GM18867 (cell line): ENCODE data around the gene EHBP1L1.
A peak's percentile ranks its signal among the peaks of the same experiment; 100 is the strongest.

Source experiments
- ATAC-seq: cut with Tn5 transposase; IDR thresholded peaks from one replicate; pipeline ENCODE4 v1.9.1; 2021; ENCODE audit warnings: mild to moderate bottlenecking, moderate library complexity; ENCODE audit not compliant: unreplicated experiment

The EHBP1L1 gene

DNA sequence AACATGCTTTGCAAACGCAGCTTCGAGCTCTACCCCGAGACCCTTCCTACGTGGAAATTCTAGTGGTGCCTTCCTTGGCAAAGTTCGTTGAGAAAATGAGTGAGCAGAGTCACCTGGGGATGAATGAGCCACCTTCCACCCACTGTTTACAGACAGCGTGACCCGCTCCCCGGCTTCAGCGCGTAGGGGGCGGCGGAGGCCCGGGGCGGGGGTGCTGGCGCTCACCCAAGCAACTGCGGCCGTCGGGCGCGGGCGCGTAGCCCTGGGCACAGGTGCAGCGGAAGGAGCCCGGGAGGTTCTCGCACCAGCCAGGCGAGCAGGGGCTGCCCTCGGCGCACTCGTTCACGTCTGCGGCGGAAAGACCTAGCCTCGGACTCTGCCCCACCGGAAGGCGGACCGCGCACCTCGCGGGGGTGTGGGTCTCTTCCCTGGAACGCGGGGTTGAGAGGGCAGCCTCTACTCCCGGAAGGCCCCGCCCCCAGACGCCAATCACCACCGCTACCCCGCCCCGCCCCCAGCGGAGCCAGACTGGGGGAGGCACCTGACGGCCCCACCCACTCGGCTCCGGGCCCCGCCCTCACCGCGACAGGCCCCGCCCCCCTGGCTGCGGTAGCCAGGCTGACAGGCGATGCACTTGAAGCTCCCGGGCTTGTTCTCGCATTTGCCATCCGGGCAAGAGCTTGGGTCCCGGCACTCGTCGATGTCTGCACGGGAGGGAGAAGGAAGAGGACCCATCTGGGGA is 29.5 kb upstream of the EHBP1L1 start:
- ATAC-seq: peak; percentile 61

DNA sequence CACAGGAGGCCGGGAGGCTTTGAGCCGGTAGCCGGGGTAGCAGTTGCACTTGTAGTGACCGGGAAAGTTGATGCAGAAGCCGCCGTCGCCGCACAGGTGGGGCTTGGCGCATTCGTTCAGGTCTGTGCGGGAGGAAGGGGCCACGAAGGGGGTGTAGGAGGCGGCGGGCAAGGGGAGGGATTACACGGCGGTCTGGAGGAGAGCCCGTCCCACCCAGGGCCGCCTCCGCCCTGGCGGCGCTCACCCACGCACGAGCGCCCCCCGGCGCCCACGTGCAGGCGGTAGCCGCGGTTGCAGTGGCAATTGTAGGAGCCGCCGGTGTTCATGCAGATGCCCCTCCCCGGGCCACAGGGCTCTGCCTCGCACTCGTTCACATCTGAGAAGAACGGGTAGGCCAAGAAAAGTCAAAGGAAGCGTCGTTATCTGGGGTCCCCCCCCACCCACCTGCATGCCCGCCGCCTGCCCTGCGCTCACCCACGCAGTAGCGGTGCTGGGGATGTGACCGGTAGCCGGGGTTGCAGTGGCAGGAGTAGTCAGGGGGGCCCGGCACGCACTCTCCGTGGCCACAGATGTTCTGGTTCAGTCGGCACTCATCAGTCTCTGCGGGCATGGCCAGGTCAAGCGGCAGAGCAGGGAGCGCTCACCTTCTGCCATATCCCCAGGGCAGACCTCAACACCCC is 28.3 kb upstream of the EHBP1L1 start:
- ATAC-seq: no peak

DNA sequence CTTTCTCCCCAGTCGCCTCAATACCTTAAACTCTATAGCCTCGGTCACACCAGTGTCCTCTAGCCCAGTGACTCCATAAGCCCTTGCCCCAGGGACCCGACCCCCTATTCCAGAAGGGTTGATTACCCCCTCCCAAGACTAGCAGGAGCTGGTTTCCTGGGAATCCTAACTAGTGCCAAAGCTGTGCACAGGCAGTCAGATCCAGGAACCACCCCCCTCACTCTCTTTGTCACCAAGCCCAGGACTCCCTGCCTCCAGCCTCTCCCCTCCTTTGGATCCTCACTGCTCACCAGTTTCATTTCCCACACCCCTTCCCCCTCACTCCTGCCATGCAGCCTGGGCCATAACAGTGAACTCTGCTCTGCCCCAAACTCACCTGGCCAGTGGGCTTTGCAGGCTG is 27.5 kb upstream of the EHBP1L1 start:
- no peak for ATAC-seq

DNA sequence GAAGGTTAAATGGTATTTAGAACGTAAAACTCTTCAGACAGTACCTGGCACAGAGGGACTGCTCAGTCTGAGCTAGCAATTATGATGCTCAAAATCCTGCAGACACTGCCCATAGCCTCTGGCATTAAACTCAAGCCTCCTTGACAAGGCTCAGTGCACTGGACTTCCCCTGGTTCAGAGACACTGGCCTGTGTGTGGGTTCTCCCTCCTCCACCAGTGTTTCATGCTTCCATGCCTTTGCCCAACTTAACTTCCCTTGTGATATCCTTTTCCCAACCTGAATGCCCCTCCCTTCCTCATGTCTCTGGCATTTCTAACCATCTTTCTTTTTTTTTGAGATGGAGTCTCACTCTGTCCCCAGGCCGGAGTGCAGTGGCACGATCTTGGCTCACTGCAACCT is 26.8 kb upstream of the EHBP1L1 start:
- no peak for ATAC-seq

DNA sequence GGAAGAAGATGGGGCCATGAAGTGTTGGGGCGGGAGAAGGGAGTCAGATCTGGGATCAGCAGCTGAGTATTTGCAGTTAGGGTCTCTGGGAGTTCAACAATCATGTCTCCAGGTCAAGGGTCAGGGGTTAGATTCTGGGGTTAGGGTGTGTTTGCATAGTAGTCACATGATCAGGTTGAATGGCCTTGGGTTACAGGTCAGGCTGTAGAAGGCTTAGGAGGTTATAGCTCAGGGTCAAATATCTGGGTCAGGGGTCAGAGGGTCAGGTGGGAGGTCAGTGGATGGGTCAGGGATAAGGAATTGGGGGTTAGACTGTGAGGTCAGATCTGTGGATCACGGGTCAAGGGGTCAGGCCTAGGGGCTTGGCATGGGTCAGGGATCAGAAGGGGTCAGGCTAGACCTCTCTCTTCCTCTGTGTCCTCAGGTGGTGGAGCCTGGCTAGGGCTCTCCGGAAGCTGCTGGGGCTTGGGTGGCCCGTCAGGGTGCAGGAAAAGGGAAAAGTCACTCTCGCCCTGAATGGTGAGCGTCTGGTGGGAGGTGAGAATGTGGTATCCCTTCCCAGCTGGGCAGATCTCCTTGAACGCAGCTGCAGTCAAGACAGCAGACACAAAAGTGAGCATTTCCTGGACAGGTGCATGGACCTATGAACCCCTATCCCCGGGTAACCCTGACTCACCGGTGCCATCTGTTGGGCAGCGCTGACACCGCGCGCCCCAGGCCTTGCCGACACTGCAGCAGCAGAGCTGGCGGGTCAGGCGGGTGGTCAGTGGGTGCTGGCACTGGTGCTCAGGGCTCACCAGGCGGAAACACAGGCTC is 24.1 kb upstream of the EHBP1L1 start:
- ATAC-seq: peak; percentile 63

DNA sequence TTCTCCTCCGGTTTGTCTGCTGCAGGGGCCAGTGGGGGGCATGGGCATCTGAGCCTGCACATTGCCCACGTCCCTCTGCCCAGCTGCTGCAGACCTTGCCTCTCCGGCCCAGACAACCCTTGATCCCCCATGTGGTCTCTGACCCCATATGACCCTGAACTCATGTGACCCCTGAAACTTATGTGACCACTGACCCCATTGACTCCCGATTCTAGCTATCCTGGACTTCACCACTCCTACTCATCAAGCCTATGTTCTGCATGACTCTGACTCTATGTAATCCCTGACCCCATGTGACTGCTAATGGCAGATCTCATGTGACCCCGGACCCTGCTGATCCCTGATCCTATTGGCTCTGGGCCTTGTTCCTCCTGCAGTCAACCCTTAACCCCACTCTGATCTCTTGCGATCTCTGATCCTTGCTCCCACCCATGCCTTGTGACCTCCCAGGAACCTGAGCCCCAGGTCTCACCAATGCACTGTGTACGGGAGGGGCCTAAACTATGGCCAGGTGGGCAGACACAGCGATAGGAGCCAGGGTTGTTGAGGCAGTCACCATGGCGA is 23.4 kb upstream of the EHBP1L1 start:
- no peak for ATAC-seq

DNA sequence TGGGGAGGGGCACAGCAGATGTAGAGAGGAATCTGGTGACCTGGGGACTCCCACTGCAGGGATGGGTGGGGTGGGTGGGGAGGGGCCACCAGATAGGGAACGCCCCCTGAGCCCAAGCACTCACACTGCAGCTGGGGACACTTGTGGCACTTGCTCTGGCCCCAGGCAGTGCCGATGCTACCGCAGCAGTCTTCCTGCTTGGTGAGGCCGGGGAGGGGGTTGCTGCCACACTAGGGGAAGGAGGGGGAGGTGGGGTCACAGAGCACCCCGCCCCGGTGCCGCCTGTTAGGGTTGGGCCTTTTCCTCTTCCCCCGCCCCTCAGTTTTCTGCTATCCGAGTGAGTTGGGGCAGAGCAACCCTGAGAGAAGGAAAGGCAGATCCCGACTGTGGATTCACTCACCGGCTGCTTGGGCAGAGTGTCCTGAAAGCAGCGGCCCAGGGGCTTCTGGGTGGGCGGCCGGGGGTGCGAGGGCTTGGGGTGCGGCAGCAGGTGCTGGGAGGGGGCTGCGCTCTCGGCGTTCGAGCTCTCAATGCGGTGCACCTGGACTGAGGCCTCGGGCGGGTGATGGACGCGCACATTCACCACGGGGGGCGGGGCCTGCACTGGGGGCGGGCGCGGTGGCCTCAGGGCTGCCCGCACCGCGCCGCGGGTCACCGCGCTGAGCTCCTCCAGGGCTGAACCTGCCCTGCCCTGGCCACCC is 22.4 kb upstream of the EHBP1L1 start:
- no peak for ATAC-seq

DNA sequence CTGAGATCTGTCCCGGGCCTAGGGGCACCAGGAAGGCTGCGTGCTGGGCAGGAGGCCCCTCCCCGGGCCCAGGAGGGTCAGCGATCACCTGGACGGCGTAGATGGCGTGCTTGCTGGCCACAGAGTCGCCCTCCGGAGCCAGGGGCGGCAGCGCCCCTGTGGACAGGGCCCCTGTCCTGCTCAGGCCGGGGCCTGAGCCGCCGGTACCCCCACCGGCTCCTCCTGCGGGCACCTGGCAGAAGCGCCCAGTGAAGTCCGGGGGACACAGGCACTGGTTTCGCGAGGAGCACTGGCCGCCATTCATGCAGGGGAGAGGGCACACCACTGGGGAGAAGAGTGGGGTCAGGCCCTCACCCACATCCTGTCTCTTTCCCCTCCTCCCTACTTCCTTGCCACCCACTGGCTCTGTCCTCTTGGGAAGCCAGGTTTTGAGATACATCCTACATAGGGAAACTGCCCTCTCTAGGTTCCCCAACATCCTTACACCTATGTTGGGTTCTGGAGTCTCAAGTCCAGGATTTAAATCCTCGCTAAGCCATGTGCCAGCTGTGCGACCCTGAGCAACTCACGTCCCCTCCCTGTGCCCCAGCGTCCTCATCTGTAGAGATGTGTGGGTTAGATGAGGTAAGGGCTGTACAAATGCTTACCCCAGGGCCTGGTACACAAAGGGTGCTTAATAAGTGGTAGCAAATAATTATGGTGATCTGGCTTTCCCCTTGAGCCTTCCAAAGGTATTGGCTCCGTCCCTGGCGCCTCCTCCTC is 21.6 kb upstream of the EHBP1L1 start:
- no peak for ATAC-seq

DNA sequence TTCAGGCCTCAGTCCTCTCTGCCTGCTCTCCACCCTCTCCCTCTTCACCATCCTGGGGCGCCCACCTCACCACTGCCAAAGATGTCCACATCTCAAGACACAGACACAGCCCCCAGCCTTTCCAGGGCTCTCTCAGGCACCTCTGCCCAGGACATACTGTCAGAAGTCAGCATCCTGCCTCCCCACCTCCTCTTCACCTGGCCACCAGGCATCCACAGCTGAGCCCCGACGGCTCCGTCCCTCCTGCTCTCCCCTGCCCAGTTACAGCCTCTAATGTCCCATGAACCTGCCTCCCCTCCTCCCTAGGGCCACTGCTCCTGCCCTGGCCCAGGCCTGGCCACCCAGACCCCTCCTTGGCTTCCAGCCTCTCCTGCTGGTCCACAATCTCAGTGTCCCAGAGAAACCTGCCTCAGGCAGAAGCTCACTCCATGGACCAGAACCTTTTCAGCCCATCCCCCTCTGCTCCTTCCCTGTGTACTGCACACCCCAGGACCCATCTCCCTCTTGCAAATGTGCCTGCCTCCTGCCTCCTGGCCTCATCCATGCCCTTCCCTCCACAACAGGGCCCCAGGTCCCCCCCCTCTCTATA is 20.9 kb upstream of the EHBP1L1 start:
- no peak for ATAC-seq

DNA sequence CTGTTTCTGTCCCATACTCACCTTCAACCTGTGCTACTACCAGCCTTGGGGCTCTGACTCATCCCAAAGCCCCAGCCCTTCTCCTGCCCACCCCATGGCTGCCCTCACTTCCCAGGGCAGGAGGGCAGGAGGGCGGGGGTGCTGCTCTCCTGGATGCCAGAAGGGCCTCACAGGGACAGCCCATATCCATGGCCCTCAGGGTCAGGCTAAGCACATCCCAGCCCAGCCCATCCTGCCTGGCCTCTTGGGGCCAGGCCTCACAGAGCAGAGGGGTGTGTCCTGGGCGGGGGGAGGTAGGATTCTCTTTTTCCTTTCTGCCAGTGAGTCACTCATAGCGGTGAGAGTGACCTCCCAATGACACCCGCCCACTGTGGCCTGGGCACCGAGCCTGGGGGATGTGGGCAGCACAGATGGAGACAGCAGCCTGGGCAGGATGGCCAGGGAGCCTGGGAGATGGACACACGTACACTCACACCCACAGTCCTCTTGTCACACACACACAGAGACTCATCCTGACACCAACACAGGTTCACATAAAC is 20.1 kb upstream of the EHBP1L1 start:
- no peak for ATAC-seq

DNA sequence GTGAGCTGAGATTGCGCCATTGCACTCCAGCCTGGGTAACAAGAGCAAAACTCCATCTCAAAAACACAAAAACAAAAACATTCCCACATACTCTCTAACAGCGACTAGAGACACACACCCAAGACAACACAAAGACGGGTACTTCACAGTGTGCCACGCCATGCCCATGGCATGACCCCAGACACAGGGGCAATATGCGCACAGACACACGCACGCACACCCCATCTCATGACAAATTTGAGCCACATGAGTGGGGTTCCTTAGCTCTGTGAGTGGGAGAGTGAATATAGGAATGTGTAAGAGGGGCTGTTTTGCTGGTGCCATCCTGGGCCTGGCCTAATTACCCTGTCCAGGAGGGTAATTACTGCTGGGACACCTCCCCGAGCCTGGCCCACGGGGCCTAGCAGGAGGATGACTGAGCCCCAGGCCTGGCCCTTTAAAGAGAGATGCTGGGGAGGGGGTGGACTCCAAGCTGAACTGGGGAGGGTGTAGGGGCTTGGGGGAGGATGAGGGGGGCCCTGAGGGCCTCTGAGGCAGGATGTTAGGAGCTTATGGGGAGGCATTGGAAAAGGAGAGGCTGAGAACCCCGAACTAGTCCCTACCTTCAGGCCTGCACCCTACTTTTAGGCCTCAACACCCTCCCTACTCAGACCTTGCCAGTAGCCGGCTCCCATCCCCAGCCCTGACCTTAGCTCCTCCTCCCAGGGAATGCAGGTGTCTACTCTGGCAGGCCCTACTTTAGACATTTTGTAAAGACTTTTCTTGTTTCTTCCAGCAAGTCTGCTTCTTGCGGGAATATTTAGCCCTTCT is 19.2 kb upstream of the EHBP1L1 start:
- no peak for ATAC-seq

DNA sequence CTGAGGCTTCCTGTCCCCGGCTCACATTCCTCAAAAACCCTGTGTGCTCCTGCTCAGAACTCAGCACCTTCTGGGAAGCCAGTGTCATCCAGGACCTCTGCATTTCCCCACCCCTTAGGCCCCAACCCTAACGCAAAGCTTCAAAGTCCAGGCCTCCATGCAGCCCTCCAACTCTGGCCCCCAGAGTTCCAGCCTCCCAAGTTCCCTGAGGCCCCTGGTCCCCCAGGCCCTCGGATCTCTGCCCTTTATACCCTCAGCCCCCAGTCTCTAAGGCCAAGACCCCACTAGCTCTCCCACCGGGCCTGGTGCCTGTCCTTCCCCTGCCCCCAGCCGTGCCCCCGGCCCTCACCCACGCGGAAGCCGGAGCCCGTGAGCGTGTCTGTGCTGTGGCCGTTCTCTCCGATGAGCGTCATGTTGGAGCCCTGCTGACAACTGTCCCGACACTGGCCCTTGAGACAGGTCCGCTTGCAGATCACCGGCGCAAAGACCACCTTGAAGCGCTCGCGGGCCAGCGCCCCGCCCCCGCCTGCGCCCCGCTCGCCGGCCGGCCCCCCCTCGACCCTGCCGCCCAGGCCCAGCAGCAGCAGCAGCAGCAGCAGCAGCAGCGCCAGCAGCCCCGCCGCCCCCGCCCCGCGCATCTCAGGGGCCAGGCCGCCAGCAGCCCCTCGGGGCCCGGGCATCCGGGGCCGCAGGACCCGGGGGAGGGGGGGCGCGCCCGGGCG is 18.4 kb upstream of the EHBP1L1 start:
- ATAC-seq: no peak

DNA sequence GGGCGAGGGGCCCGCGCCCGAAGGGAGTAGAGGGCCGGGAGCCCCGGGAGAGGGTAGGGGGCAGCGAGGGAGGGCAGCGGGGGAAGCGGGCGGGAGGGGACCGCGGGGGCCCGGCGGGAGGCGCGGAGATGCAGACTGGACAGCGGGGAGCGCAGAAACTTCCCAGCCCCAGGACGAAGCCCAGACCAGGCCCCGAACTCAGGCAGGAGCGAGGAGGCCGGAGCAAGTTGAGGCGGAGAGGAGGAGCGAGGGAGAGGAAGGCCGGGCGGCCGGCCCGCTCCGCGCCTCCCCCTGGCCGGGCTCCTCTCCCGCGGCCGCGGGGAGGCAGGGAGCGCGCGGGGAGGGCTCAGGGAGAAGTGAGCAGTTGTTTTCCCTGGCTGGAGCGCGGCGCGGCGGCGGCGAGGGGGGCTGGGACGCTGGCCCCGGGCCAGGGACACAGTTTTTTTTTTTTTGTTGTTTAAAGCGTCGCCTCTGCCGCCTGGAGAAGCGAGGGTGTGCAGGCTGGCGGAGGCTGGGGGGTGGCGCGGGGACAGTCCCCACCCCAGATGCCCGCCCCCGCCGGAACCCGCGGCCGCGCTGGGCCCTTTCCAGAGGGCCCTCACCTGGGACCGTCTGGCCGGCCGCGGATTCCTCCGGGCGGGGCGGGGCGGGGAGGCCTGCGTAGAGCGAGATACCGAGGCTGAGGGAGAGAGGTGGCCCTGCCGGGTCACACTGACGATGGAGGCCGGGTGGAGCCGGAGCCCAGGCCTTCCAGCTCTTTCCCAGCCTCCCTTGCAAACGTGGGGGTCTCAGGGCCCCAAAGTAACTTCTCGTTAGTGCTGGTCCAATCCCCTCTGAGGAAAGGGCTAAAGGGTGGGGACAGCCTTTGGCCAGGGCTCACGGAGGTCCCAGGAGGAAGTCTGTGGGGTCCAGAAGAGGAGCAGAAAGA is 17.6 kb upstream of the EHBP1L1 start, which contains the start of gene LTBP3:
Gene LTBP3, minus strand, starts transcription at position 358 of the 928 bp plus-strand sequence. CDS start 400 bp downstream, outside the sequence.
- no peak for ATAC-seq

DNA sequence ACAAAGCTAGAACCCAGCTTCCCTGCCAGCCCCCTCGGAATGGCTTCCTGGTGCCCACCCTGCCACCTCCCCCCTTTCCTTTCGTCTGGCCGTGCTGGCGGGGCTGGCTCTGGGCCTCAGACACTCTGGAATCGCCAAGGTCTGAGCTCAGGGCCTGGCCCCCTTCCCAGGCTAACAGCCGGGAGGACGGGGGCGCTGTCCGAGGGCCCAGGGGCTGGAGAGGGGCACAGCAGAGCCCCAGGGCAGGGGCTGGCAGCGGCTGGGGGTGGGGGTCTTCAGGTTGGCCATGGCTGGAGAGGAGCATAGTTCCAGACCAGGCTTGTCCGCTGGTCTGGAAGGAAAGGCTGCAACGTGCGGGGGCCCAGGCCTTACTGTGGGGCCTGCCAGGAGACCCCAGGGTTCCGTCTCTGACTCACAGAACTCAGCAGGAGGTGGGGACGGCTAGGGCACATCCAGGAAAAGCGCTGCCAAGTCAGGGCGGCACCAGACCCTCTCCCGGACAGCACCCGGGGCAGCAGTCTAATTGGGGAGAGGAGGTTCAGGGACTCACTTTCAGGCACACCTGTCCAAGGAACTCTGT is 16.8 kb upstream of the EHBP1L1 start:
- ATAC-seq: no peak

DNA sequence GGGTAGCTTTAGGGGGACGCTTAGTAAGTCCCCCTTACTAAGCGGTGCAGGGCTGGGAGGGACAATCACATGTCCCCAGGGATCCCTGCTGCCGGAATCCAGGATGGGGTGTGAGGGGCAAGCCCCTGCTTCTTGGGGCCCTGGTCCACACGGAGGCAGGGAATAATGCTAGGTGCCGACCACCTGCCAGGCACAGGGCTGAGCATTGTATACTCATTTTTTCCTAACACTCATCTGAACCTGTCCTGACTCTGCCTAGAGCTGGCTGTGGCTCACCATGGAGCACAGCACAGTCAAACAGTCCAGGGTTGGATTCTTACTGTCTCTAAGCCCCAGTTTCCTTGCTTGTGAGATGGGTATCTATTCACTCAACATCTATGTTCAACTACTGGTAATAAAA is 16.3 kb upstream of the EHBP1L1 start:
- no peak for ATAC-seq

DNA sequence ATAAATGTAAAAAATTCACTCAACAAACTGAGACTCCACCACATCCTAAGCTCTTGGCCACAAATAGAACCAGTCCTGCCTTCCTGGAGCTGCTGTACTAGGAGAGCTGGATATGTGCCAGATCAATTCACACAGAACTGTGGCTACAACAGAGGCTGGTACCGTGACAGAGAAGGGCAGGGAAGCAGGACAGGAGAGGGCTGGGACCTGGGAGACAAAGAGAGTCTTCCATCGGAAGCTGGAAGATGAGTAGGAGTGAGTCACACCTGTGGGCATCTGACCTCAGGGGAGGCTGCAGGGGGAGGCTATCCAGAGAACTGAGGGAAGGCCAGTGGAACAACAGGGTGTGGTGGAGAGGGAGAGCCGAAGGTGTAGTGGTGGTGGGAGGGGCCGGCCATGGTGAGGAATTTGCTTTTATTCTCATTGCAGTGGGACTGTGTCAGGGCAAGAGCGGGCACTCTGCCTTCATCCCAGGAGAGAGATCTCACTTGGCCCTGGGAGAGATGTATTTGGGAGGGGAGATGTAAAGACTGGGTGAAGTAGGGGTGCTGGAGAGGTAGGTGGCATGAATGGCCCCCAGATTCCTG is 15.8 kb upstream of the EHBP1L1 start:
- no peak for ATAC-seq
